GM12874 (cell line): ENCODE measurements around the gene KIF13A.

ENCODE experiments used
- TF ChIP-seq, protein P1 (sequence below): IDR thresholded peaks from 2 replicates; pipeline ENCODE4 v1.5.1; 2011; ENCODE audit warnings: low read depth, mild to moderate bottlenecking, control low read depth, low read length, moderate library complexity; ENCODE audit not compliant: insufficient read depth

The KIF13A gene

GRCh38 chr6:17877895-17878440 lies 109.5 kb downstream of the KIF13A start:
- TF ChIP-seq, protein P1, sequence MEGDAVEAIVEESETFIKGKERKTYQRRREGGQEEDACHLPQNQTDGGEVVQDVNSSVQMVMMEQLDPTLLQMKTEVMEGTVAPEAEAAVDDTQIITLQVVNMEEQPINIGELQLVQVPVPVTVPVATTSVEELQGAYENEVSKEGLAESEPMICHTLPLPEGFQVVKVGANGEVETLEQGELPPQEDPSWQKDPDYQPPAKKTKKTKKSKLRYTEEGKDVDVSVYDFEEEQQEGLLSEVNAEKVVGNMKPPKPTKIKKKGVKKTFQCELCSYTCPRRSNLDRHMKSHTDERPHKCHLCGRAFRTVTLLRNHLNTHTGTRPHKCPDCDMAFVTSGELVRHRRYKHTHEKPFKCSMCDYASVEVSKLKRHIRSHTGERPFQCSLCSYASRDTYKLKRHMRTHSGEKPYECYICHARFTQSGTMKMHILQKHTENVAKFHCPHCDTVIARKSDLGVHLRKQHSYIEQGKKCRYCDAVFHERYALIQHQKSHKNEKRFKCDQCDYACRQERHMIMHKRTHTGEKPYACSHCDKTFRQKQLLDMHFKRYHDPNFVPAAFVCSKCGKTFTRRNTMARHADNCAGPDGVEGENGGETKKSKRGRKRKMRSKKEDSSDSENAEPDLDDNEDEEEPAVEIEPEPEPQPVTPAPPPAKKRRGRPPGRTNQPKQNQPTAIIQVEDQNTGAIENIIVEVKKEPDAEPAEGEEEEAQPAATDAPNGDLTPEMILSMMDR = no peak

DNA sequence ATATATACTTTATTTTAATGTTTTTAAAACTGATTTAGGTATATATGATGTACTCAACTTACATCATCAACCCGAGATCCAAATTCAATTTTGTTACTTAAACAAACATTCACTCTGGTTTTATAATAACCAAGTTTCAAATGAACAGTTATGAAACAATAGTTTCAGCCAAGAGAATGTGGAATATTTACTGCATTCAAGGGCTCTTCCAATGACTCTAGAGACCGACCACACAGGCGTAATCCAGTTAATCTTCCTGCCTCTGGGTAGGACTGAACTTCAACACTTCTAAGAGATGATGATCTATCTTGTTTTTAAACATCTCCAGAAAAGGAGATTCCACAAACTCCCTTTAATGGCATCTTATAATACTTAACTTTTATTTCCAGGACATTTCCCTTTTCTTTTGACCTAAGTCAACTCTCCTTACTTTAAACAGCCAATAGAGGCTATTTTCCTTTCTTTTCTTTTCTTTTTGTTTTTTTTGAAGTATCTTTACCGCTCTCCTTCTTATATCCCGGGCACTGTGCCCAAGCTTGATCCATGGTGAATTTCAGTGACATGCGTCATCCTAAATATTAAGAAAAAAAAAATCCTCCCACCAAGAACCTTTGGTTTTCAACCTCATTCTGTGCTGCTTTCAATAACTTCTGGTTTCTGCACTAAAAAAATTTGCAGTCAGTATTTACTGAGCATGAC lies 110.1 kb downstream of the KIF13A start:
- TF ChIP-seq, protein P1 = no peak

GRCh38 chr6:17874753-17875152 lies 112.7 kb downstream of the KIF13A start:
- TF ChIP-seq, protein P1 = no peak

DNA sequence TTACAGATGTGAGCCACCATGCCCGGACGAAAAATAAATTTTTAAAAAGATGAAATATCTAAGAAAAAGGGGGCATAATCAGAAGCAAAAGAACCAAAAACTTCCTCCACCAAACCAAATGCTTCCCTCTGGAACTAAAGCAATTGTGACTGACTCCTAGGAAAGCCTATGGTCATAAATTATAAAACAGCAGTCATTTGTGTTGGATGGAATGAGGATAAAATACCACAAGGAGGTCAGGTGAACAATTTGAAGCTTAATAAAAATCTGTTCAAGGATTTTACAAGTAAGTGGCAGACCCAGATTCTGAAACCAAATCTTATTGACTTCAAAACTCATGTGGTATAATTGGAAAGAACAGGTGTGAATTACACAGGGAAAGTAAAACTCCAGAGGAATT lies 114.5 kb downstream of the KIF13A start:
- TF ChIP-seq, protein P1 = no peak

DNA sequence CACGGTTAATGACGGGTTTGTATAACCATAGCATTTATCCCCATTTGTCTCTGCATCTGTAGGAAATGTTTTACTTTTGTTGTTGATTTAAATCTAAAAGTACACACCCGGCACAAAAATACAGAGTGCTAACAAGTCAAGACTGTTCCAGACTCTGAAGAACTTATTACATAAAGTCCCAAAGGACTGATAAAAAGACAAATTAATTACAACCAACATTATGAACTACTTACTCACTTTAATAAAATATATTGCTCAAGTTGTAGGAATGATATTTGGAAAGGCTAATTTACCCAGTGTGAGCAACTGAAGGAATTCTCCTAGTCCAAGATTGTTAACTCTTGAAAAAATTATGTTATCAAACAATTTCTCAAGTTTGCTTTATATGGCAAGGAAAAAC lies 115.6 kb downstream of the KIF13A start:
- TF ChIP-seq, protein P1 = no peak

- TF ChIP-seq, protein P1 = no peak
Measured at GRCh38 chr6:17871189-17871519, 116.3 kb downstream of the KIF13A start.

GRCh38 chr6:17870300-17871188 lies 116.9 kb downstream of the KIF13A start:
- TF ChIP-seq, protein P1 = no peak
